LNCaP clone FGC (cell line): Measurements from ENCODE around the gene YY1AP1.
"Not testable (repeated sequence)": the region's sequence is repeated elsewhere in the genome, so short reads cannot be mapped to it uniquely, and the experiment has no call there.

Source experiments
- DNase-seq: peaks from one replicate; pipeline ENCODE4 v3.0.0-alpha.2; 2011; ENCODE audit warnings: low read depth
- H3K4me3 ChIP-seq: 2 replicates; pipeline ENCODE4 v1.5.1; 2011; ENCODE audit warnings: mild to moderate bottlenecking, low read depth, low read length, control low read depth
- TF ChIP-seq, protein P1 (sequence below): IDR thresholded peaks from 2 replicates; pipeline ENCODE4 v1.5.1; 2012; ENCODE audit warnings: mild to moderate bottlenecking; ENCODE audit not compliant: control insufficient read depth, insufficient read depth; ENCODE audit errors: extremely low read depth

YY1AP1 gene

DNA sequence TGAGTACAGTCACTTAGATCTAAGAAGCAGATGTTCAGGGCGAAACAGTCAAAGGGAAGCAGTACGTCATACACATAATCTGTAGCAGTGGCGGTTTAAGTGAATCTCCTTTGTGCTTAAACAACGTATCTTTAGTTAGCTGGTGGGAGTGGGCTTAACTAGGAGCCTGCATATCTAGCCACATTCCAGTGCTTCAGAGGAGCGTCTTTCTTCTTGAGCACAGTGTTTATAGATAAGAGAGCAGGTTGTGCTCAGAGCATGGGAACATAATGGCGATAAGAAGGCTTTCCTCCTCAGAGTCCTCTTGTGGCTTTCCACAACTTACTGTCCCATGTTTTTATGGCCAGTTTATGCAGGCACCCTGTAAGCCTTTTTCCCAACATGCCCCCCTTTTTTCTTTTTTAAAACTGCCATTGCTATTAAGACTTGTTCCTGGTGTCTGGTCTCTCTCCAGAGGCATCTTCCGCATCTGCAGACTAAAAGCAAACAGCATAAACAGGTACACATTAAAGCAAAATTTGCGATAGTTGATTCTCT lies 3.5 kb upstream of the YY1AP1 start:
- TF ChIP-seq, protein P1, sequence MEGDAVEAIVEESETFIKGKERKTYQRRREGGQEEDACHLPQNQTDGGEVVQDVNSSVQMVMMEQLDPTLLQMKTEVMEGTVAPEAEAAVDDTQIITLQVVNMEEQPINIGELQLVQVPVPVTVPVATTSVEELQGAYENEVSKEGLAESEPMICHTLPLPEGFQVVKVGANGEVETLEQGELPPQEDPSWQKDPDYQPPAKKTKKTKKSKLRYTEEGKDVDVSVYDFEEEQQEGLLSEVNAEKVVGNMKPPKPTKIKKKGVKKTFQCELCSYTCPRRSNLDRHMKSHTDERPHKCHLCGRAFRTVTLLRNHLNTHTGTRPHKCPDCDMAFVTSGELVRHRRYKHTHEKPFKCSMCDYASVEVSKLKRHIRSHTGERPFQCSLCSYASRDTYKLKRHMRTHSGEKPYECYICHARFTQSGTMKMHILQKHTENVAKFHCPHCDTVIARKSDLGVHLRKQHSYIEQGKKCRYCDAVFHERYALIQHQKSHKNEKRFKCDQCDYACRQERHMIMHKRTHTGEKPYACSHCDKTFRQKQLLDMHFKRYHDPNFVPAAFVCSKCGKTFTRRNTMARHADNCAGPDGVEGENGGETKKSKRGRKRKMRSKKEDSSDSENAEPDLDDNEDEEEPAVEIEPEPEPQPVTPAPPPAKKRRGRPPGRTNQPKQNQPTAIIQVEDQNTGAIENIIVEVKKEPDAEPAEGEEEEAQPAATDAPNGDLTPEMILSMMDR = no peak
- DNase-seq = no peak
- no peak overlapping the region for H3K4me3 ChIP-seq

- not testable (repeated sequence) for DNase-seq
- H3K4me3 ChIP-seq = peak within 1 kb of the TSS; percentile 95
These were observed 570 bp upstream of the YY1AP1 start, which contains the start of gene DAP3 for GRCh38 chr1:155689081-155689607. TSS of gene DAP3 (plus strand) at chr1:155689091. CDS start at chr1:155709780, 20,689 bp downstream.

- not testable (repeated sequence) for DNase-seq
- peak overlapping the region; percentile 95 for H3K4me3 ChIP-seq
These were observed 760 bp downstream of the YY1AP1 start for GRCh38 chr1:155687705-155688323.

DNA sequence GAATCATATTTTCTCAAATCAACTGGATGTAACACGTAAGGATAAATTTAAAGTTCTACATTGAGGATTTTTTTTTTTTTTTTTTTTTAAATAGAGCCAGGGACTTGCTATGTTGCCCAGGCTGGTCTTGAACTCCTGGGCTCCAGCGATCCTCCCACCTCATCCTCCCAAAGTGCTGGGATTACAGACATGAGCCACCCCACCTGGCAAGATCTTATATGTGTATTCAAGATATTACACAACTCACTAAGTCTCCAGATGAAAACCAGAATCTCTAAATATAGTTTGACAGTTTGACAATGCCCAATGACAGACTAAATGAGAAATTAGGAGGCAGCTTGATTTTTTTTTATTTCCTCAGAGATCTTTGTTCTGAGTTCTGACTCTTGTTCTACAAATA lies 6.8 kb downstream of the YY1AP1 start:
- TF ChIP-seq, protein P1 = no peak
- H3K4me3 ChIP-seq = no peak overlapping the region
- no peak for DNase-seq

DNA sequence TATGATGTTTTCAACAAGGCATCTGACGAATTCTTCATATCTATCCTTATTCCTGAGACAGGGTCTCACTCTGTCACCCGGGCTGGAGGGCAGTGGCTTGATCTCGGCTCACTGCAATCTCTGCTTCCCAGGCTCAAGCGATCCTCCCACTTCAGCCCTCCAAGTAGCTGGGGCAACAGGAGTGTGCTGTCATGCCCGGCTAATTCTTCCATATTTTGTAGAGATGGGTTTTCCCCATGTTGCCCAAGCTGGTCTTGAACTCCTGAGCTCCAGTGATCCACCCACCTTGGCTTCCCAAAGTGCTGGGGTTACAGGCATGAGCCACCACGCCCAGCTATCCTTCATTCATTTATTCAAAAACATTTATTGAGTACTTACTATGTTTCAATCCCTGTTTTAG lies 8.0 kb downstream of the YY1AP1 start:
- TF ChIP-seq, protein P1 = no peak
- DNase-seq = no peak
- no peak overlapping the region for H3K4me3 ChIP-seq

DNA sequence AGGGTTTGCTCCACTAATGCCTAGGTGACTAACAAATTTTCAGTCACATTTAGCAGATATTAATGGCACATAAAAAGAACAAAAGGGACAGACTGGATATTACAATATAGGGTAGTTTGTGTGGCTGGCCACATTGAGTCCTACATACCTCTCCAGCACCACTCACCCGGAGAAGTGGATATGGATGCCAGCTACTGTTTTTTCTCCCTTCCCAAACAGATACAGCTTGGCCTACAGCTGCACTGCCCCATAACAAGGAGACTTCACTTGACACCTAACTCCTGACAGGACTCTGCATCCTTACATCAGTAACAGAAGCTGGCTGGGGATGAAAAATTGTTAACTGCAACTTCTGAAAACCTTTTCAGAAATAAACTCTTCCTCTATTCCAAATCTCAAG lies 9.6 kb downstream of the YY1AP1 start:
- H3K4me3 ChIP-seq, DNase-seq: not testable (repeated sequence)

GRCh38 chr1:155678027-155678426 lies 10.5 kb downstream of the YY1AP1 start:
- TF ChIP-seq, protein P1 = no peak
- no peak overlapping the region for H3K4me3 ChIP-seq
- peak; percentile 54 for DNase-seq

GRCh38 chr1:155673003-155673402 lies 15.6 kb downstream of the YY1AP1 start:
- DNase-seq = no peak
- TF ChIP-seq, protein P1 = no peak
- H3K4me3 ChIP-seq = no peak overlapping the region
